Neural progenitor cell (in vitro differentiated cells): ENCODE data around the gene CHRNA1. TPM values are rescaled to one million over a fixed set of nuclear protein-coding genes. Genes with fewer than 3 reads are reported as not detected.

Source experiments
- DNase-seq: peaks from one replicate; pipeline ENCODE4 v3.0.0-alpha.2; 2016; ENCODE audit warnings: low spot score
- H2AFZ ChIP-seq: fragments of 200-600 bp; sonication (generic); replicated peaks from 2 replicates; pipeline ENCODE4 v1.6.1; 2016; ENCODE audit warnings: antibody characterized with exemption
- H3F3A ChIP-seq: fragments of 200-600 bp; sonication (generic); 2 replicates; pipeline ENCODE4 v1.6.1; 2016; ENCODE audit warnings: antibody characterized with exemption, low read depth
- H3K27ac ChIP-seq: fragments of 200-600 bp; sonication (generic); 2 replicates; pipeline ENCODE4 v1.5.1; 2016; ENCODE audit warnings: mild to moderate bottlenecking
- H3K27me3 ChIP-seq: fragments of 200-600 bp; sonication (generic); 2 replicates; pipeline ENCODE4 v1.6.1; 2016; ENCODE audit warnings: mild to moderate bottlenecking, moderate library complexity
- H3K36me3 ChIP-seq: fragments of 200-600 bp; sonication (generic); 2 replicates; pipeline ENCODE4 v1.5.1; 2016
- H3K4me1 ChIP-seq: fragments of 200-600 bp; sonication (generic); 2 replicates; pipeline ENCODE4 v1.6.1; 2016; ENCODE audit warnings: mixed run types
- H3K4me2 ChIP-seq: fragments of 200-600 bp; sonication (generic); 2 replicates; pipeline ENCODE4 v1.6.1; 2016
- H3K4me3 ChIP-seq: fragments of 200-600 bp; sonication (generic); 2 replicates; pipeline ENCODE4 v1.5.1; 2016
- H3K79me2 ChIP-seq: fragments of 200-600 bp; sonication (generic); 2 replicates; pipeline ENCODE4 v1.6.1; 2016; ENCODE audit warnings: low read depth
- H3K9ac ChIP-seq: fragments of 200-600 bp; sonication (generic); 2 replicates; pipeline ENCODE4 v1.6.1; 2016
- H3K9me3 ChIP-seq: fragments of 200-600 bp; sonication (generic); 2 replicates; pipeline ENCODE4 v1.5.1; 2016; ENCODE audit warnings: low read depth
- H4K20me1 ChIP-seq: fragments of 200-600 bp; sonication (generic); 2 replicates; pipeline ENCODE4 v1.6.1; 2016; ENCODE audit warnings: low read depth
- H3K27ac Mint-ChIP-seq: 3 replicates; pipeline ENCODE4 v1.8.0; 2021; ENCODE audit warnings: mixed read lengths
- H3K27me3 Mint-ChIP-seq: 2 replicates; pipeline ENCODE4 v1.8.0; 2022; ENCODE audit warnings: low read depth, mild to moderate bottlenecking, inconsistent platforms, moderate library complexity, mixed read lengths; ENCODE audit not compliant: insufficient read depth
- H3K36me3 Mint-ChIP-seq: 3 replicates; pipeline ENCODE4 v1.8.0; 2021; ENCODE audit warnings: mixed read lengths
- H3K4me1 Mint-ChIP-seq: 3 replicates; pipeline ENCODE4 v1.8.0; 2021; ENCODE audit warnings: mixed read lengths
- H3K4me3 Mint-ChIP-seq: 3 replicates; pipeline ENCODE4 v1.8.0; 2021; ENCODE audit warnings: mild to moderate bottlenecking, moderate library complexity, mixed read lengths
- H3K9me3 Mint-ChIP-seq: 3 replicates; pipeline ENCODE4 v1.8.0; 2020; ENCODE audit warnings: mixed read lengths
- EZH2 ChIP-seq: fragments of 200-600 bp; sonication (generic); IDR thresholded peaks from 2 replicates; pipeline ENCODE4 v1.6.1; 2017; ENCODE audit warnings: antibody characterized with exemption, mild to moderate bottlenecking, moderate library complexity
- EZH2phosphoT487 ChIP-seq: fragments of 200-600 bp; sonication (generic); IDR thresholded peaks from 2 replicates; pipeline ENCODE4 v1.6.1; 2017; ENCODE audit warnings: antibody characterized with exemption
- total RNA-seq: library from RNA; depleted of rRNA; stranded (reverse); fragments of >200 nt; gene quantifications from 2 replicates; pipeline ENCODE4 v1.2.3, GENCODE V29; 2015; ENCODE audit warnings: low replicate concordance
- TF ChIP-seq, protein P1 (sequence below): fragments of 200-600 bp; sonication (generic); IDR thresholded peaks from 2 replicates; pipeline ENCODE4 v1.5.1; 2017; ENCODE audit warnings: antibody characterized with exemption, mild to moderate bottlenecking

CHRNA1 gene
- total RNA-seq, 1 donor from 2014 or later = 0.11 TPM

DNA sequence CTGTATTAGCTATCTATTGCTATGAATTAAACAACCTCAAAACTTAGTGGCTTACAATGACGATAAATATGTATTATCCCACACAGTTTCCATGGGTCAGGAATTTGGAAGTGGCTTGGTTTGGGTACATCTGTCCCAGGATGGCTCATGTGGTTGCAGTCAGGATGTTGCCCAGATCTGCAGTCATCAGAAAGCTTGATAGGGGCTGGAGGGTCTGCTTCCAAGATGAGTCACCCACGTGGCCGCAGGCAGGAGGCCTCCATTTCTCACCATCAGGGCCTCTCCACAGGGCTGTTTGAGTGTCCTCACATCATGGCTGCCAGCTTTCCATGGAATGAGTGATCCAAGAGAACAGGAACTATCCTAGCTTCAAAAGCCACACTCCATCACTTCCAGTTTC lies 46.4 kb downstream of the CHRNA1 start:
- no peaks in the 10 kb centered on the region for H3K27me3 ChIP-seq
- H2AFZ ChIP-seq = no peak overlapping the region
- H3K4me1 ChIP-seq = no peaks in the 10 kb centered on the region
- H3K36me3 Mint-ChIP-seq = no peaks in the 10 kb centered on the region
- H3K79me2 ChIP-seq = no peaks in the 10 kb centered on the region
- H3K4me3 ChIP-seq = no peak overlapping the region
- H3K27me3 Mint-ChIP-seq = peaks cover 2% of the 10 kb centered on the region
- H3K9ac ChIP-seq = no peak overlapping the region
- H3K4me3 Mint-ChIP-seq = no peak overlapping the region
- H3K4me2 ChIP-seq = no peak overlapping the region
- no peaks in the 10 kb centered on the region for H3K9me3 ChIP-seq
- no peaks in the 10 kb centered on the region for H3F3A ChIP-seq
- DNase-seq = no peak
- TF ChIP-seq EZH2phosphoT487 (no peak), EZH2 (no peak)
- TF ChIP-seq, protein P1, sequence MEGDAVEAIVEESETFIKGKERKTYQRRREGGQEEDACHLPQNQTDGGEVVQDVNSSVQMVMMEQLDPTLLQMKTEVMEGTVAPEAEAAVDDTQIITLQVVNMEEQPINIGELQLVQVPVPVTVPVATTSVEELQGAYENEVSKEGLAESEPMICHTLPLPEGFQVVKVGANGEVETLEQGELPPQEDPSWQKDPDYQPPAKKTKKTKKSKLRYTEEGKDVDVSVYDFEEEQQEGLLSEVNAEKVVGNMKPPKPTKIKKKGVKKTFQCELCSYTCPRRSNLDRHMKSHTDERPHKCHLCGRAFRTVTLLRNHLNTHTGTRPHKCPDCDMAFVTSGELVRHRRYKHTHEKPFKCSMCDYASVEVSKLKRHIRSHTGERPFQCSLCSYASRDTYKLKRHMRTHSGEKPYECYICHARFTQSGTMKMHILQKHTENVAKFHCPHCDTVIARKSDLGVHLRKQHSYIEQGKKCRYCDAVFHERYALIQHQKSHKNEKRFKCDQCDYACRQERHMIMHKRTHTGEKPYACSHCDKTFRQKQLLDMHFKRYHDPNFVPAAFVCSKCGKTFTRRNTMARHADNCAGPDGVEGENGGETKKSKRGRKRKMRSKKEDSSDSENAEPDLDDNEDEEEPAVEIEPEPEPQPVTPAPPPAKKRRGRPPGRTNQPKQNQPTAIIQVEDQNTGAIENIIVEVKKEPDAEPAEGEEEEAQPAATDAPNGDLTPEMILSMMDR = no peak
- H3K36me3 ChIP-seq = no peaks in the 10 kb centered on the region
- H3K27ac Mint-ChIP-seq = no peak overlapping the region
- H3K4me1 Mint-ChIP-seq = no peaks in the 10 kb centered on the region
- H4K20me1 ChIP-seq = no peaks in the 10 kb centered on the region
- no peak overlapping the region for H3K27ac ChIP-seq
- H3K9me3 Mint-ChIP-seq = peaks cover 4% of the 10 kb centered on the region

DNA sequence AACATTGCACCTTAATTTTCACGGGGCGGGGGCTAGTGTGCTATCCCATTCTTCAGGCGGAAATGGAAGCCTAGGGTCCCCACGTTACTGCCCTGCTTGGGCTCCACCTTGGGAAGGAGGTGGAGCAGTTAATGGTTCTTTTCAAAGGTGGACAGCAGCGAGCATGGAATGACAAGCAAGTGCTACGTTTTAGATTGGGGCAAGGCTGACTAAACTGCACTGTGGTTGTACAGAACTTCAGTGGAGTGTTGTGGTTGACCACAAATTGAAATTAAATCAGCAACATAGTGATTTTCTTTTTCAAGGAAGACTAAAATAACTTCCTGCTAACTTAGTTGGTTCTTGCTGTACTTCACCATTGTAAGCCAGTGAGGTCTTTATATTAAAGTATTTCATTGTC lies 47.0 kb downstream of the CHRNA1 start:
- no peaks in the 10 kb centered on the region for H3K36me3 Mint-ChIP-seq
- Histone ChIP-seq H3K9ac (no peak overlapping the region), H3K4me2 (no peak overlapping the region), H2AFZ (no peak overlapping the region), H3K27ac (no peak overlapping the region), H3K4me3 (no peak overlapping the region), H3K36me3 (no peaks in the 10 kb centered on the region), H4K20me1 (no peaks in the 10 kb centered on the region), H3K27me3 (no peaks in the 10 kb centered on the region), H3F3A (no peaks in the 10 kb centered on the region), H3K79me2 (no peaks in the 10 kb centered on the region), H3K4me1 (no peaks in the 10 kb centered on the region), H3K9me3 (no peaks in the 10 kb centered on the region)
- H3K27me3 Mint-ChIP-seq = peaks cover 2% of the 10 kb centered on the region
- no peak overlapping the region for H3K27ac Mint-ChIP-seq
- H3K4me1 Mint-ChIP-seq = no peaks in the 10 kb centered on the region
- DNase-seq = no peak
- TF ChIP-seq, protein P1 = no peak
- TF ChIP-seq EZH2 (no peak), EZH2phosphoT487 (no peak)
- H3K9me3 Mint-ChIP-seq = peaks cover 4% of the 10 kb centered on the region
- no peak overlapping the region for H3K4me3 Mint-ChIP-seq

DNA sequence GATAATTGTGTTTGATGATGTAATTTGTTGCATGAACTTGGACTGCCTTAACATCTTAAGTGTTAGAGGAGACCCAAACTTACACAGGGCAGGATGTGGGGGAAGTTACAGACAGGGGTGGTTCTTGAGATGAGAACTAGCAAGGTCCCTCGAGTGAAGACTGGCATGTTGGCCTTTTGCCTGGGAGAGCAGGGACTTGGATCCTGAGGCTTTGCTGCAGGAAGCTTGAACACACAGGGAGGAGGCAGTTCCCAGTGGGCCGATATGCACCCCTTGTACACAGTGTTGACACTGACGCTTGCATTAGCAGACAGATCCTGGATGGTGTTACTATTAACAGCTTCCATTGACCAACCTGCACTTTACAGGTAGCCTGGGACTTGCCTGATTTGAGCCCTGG lies 47.5 kb downstream of the CHRNA1 start:
- no peaks in the 10 kb centered on the region for H3K79me2 ChIP-seq
- H3K4me3 ChIP-seq = no peak overlapping the region
- H2AFZ ChIP-seq = no peak overlapping the region
- H3K9me3 ChIP-seq = no peaks in the 10 kb centered on the region
- H3F3A ChIP-seq = no peaks in the 10 kb centered on the region
- Mint-ChIP-seq H3K36me3 (no peaks in the 10 kb centered on the region), H3K4me3 (no peak overlapping the region), H3K27me3 (peaks cover 2% of the 10 kb centered on the region), H3K27ac (no peak overlapping the region), H3K4me1 (no peaks in the 10 kb centered on the region), H3K9me3 (peaks cover 4% of the 10 kb centered on the region)
- H3K27me3 ChIP-seq = no peaks in the 10 kb centered on the region
- H3K27ac ChIP-seq = no peak overlapping the region
- TF ChIP-seq EZH2 (no peak), EZH2phosphoT487 (no peak)
- TF ChIP-seq, protein P1 = no peak
- DNase-seq = no peak
- no peaks in the 10 kb centered on the region for H3K36me3 ChIP-seq
- H3K4me2 ChIP-seq = no peak overlapping the region
- no peak overlapping the region for H3K9ac ChIP-seq
- H3K4me1 ChIP-seq = no peaks in the 10 kb centered on the region
- H4K20me1 ChIP-seq = no peaks in the 10 kb centered on the region
